ENCODE measurements around the gene ATRN. TPM values are rescaled to one million over a fixed set of nuclear protein-coding genes. Genes with fewer than 3 reads are reported as not detected.

ATRN gene
- total and polyA plus RNA-seq, 2 donors (not counting 1 experiment from before 2014, with no cell fraction given): 5.8 to 19.5 TPM

GRCh38 chr20:3434232-3434631 is 36.6 kb upstream of the ATRN start:
- H3K9ac ChIP-seq (ENCODE audit: low read length): no peak overlapping the region
- no peaks in the 10 kb centered on the region for H3K36me3 ChIP-seq (replicated peaks in 1 of 2; ENCODE audit: control extremely low read depth in 1 of 2, control insufficient read depth in 1 of 2, extremely low read depth in 1 of 2, insufficient read depth in 2 of 2, low read length in 1 of 2)
- no peaks in the 10 kb centered on the region for H3K27me3 ChIP-seq (replicated peaks in 1 of 4; ENCODE audit: control extremely low read depth in 1 of 4, control insufficient read depth in 3 of 4, insufficient read depth in 4 of 4, low read length in 3 of 4)
- peaks cover 6 to 12% of the 10 kb centered on the region in 2 donors for H3K4me1 ChIP-seq (ENCODE audit: control insufficient read depth in 2 of 2, insufficient read depth in 2 of 2, low read length in 2 of 2)
- 93% methylated on average over 5 of the region's 6 CpGs for whole genome bisulfite sequencing (ENCODE audit: insufficient coverage)
- ATAC-seq (ENCODE audit: low read depth) (no peak), DNase-seq (no peak)
- peaks cover 11% of the 10 kb centered on the region for H3K4me1 Mint-ChIP-seq
- intact Hi-C loops (cut with micrococcal nuclease): no loop called here
- ChIA-PET CTCF (no interaction called here), POLR2A (no interaction called here)
- no peak overlapping the region for H3K4me2 ChIP-seq (replicated peaks; ENCODE audit: low read depth, low read length, poor library complexity, severe bottlenecking)
- no peaks in the 10 kb centered on the region for H3K27me3 Mint-ChIP-seq
- no peak overlapping the region for H3K27ac ChIP-seq (ENCODE audit: low read length in 2 of 2)
- H4K20me1 ChIP-seq (ENCODE audit: control insufficient read depth, insufficient read depth, low read length, poor library complexity, severe bottlenecking): no peaks in the 10 kb centered on the region
- no peak overlapping the region for H3K4me3 ChIP-seq (ENCODE audit: control extremely low read depth in 1 of 5, extremely low read depth in 1 of 5, insufficient read depth in 1 of 5, low read depth in 2 of 5, low read length in 4 of 5)
- no peaks in the 10 kb centered on the region for H3K79me2 ChIP-seq (ENCODE audit: control insufficient read depth, insufficient read depth, low read length)
- no peaks in the 10 kb centered on the region for H3K9me3 Mint-ChIP-seq (ENCODE audit: insufficient read depth)
- no peaks in the 10 kb centered on the region for H3K9me3 ChIP-seq (ENCODE audit: control extremely low read depth in 1 of 3, control insufficient read depth in 2 of 3, insufficient read depth in 1 of 3, low read length in 2 of 3)
- H2AFZ ChIP-seq (ENCODE audit: insufficient read depth, low read depth, low read length, poor library complexity, severe bottlenecking): no peak overlapping the region
- TF ChIP-seq EZH2 (IDR thresholded peaks at IDR 0.05; ENCODE audit: borderline replicate concordance, insufficient read depth, low read depth, low read length, poor library complexity, severe bottlenecking) (no peak), CTCF (IDR thresholded peaks at IDR 0.05) (no peak)
- no peak overlapping the region for H3K4me3 Mint-ChIP-seq
- H3K27ac Mint-ChIP-seq: no peak overlapping the region

GRCh38 chr20:3436864-3437574 is 33.8 kb upstream of the ATRN start:
- DNase-seq: no peak
- H3K36me3 ChIP-seq (replicated peaks in 1 of 2; ENCODE audit: control extremely low read depth in 1 of 2, control insufficient read depth in 1 of 2, extremely low read depth in 1 of 2, insufficient read depth in 2 of 2, low read length in 1 of 2): no peaks in the 10 kb centered on the region
- intact Hi-C loops (cut with micrococcal nuclease): no loop called here
- no peak overlapping the region for H3K27ac Mint-ChIP-seq
- no peak overlapping the region for H3K9ac ChIP-seq (ENCODE audit: low read length)
- H4K20me1 ChIP-seq (ENCODE audit: control insufficient read depth, insufficient read depth, low read length, poor library complexity, severe bottlenecking): no peaks in the 10 kb centered on the region
- H3K27ac ChIP-seq (ENCODE audit: low read length in 2 of 2): no peak overlapping the region
- H3K4me1 ChIP-seq (ENCODE audit: control insufficient read depth in 2 of 2, insufficient read depth in 2 of 2, low read length in 2 of 2): no peaks in the 10 kb centered on the region
- no peak for ATAC-seq (ENCODE audit: low read depth)
- no peak overlapping the region for H3K4me3 ChIP-seq (ENCODE audit: control extremely low read depth in 1 of 5, extremely low read depth in 1 of 5, insufficient read depth in 1 of 5, low read depth in 2 of 5, low read length in 4 of 5)
- peaks cover 5% of the 10 kb centered on the region for H3K27me3 Mint-ChIP-seq
- no peak overlapping the region for H2AFZ ChIP-seq (ENCODE audit: insufficient read depth, low read depth, low read length, poor library complexity, severe bottlenecking)
- H3K4me1 Mint-ChIP-seq: peaks cover 3% of the 10 kb centered on the region
- no peaks in the 10 kb centered on the region for H3K79me2 ChIP-seq (ENCODE audit: control insufficient read depth, insufficient read depth, low read length)
- TF ChIP-seq EZH2 (IDR thresholded peaks at IDR 0.05; ENCODE audit: borderline replicate concordance, insufficient read depth, low read depth, low read length, poor library complexity, severe bottlenecking): no peak
- TF ChIP-seq CTCF (IDR thresholded peaks at IDR 0.05): no peak
- CTCF ChIA-PET: no interaction called here
- no peaks in the 10 kb centered on the region for H3K9me3 Mint-ChIP-seq (ENCODE audit: insufficient read depth)
- no CpG with 5 or more reads among the region's 2 CpGs for WGBS (ENCODE audit: insufficient coverage)
- H3K4me3 Mint-ChIP-seq: no peak overlapping the region
- H3K4me2 ChIP-seq (replicated peaks; ENCODE audit: low read depth, low read length, poor library complexity, severe bottlenecking): no peak overlapping the region
- H3K9me3 ChIP-seq (ENCODE audit: control extremely low read depth in 1 of 3, control insufficient read depth in 2 of 3, insufficient read depth in 1 of 3, low read length in 2 of 3): no peaks in the 10 kb centered on the region
- POLR2A ChIA-PET: no interaction called here
- H3K27me3 ChIP-seq (replicated peaks in 1 of 4; ENCODE audit: control extremely low read depth in 1 of 4, control insufficient read depth in 3 of 4, insufficient read depth in 4 of 4, low read length in 3 of 4): no peaks in the 10 kb centered on the region

All from B cell (primary cell).